H9 (cell line): ENCODE measurements around the gene DNAJC17. TPM values are rescaled to one million over a fixed set of nuclear protein-coding genes. Genes with fewer than 3 reads are reported as not detected.

ENCODE experiments used
- DNase-seq: peaks from one replicate; pipeline ENCODE4 v3.0.0-alpha.2; 2017
- H2AFZ ChIP-seq: one replicate; pipeline ENCODE4 v1.6.1; 2013; ENCODE audit warnings: mild to moderate bottlenecking, low read length, control low read depth, moderate library complexity
- H2AK5ac ChIP-seq: 2 replicates; pipeline ENCODE4 v1.6.1; 2013; ENCODE audit warnings: low read length, control low read depth, mixed read lengths; ENCODE audit not compliant: insufficient read length
- H2BK120ac ChIP-seq: one replicate; pipeline ENCODE4 v1.6.1; 2013; ENCODE audit warnings: low read depth, mild to moderate bottlenecking, low read length, control low read depth, inconsistent platforms; ENCODE audit not compliant: poor library complexity, severe bottlenecking
- H2BK12ac ChIP-seq: 2 replicates; pipeline ENCODE4 v1.6.1; 2013; ENCODE audit warnings: low read length, control low read depth, mixed read lengths, low read depth; ENCODE audit not compliant: insufficient read length
- H2BK15ac ChIP-seq: 2 replicates; pipeline ENCODE4 v1.6.1; 2013; ENCODE audit warnings: low read depth, low read length, control low read depth
- H2BK20ac ChIP-seq: one replicate; pipeline ENCODE4 v1.6.1; 2013; ENCODE audit warnings: low read depth, mild to moderate bottlenecking, low read length, control low read depth, inconsistent platforms; ENCODE audit not compliant: poor library complexity, severe bottlenecking
- H2BK5ac ChIP-seq: 2 replicates; pipeline ENCODE4 v1.6.1; 2013; ENCODE audit warnings: low read length, control low read depth, mixed read lengths; ENCODE audit not compliant: insufficient read length
- H3K14ac ChIP-seq: 2 replicates; pipeline ENCODE4 v1.6.1; 2013; ENCODE audit warnings: low read length, control low read depth; ENCODE audit not compliant: insufficient read depth
- H3K18ac ChIP-seq: 2 replicates; pipeline ENCODE4 v1.6.1; 2013; ENCODE audit warnings: low read depth, mild to moderate bottlenecking, mixed read lengths, low read length, control low read depth; ENCODE audit not compliant: insufficient read length
- H3K23ac ChIP-seq: 2 replicates; pipeline ENCODE4 v1.6.1; 2013; ENCODE audit warnings: low read length, control low read depth, mixed read lengths, low read depth; ENCODE audit not compliant: insufficient read length
- H3K23me2 ChIP-seq: 2 replicates; pipeline ENCODE4 v1.6.1; 2013; ENCODE audit warnings: low read depth, mild to moderate bottlenecking, mixed read lengths, low read length, control low read depth; ENCODE audit not compliant: insufficient read length, poor library complexity, severe bottlenecking
- H3K27ac ChIP-seq: 2 replicates; pipeline ENCODE4 v1.5.1; 2013; ENCODE audit warnings: low read length, control low read depth, mixed read lengths, low read depth; ENCODE audit not compliant: insufficient read length
- H3K27me3 ChIP-seq: 2 replicates; pipeline ENCODE4 v1.6.1; 2013; ENCODE audit warnings: low read length, control low read depth, inconsistent platforms; ENCODE audit not compliant: insufficient read depth
- H3K4ac ChIP-seq: 2 replicates; pipeline ENCODE4 v1.6.1; 2013; ENCODE audit warnings: low read depth, mild to moderate bottlenecking, control low read depth, inconsistent platforms, low read length, moderate library complexity
- H3K4me1 ChIP-seq: 2 replicates; pipeline ENCODE4 v1.6.1; 2013; ENCODE audit warnings: low read length, control low read depth, inconsistent platforms; ENCODE audit not compliant: insufficient read depth
- H3K4me2 ChIP-seq: 2 replicates; pipeline ENCODE4 v1.6.1; 2013; ENCODE audit warnings: low read length, control low read depth, mixed read lengths; ENCODE audit not compliant: insufficient read length, insufficient read depth
- H3K56ac ChIP-seq: 2 replicates; pipeline ENCODE4 v1.6.1; 2013; ENCODE audit warnings: low read depth, mild to moderate bottlenecking, mixed read lengths, low read length, control low read depth; ENCODE audit not compliant: insufficient read length
- H3K79me1 ChIP-seq: 2 replicates; pipeline ENCODE4 v1.6.1; 2013; ENCODE audit warnings: low read depth, mild to moderate bottlenecking, moderate library complexity, low read length, control low read depth, inconsistent platforms; ENCODE audit not compliant: insufficient read depth, poor library complexity, severe bottlenecking
- H3K79me2 ChIP-seq: 2 replicates; pipeline ENCODE4 v1.6.1; 2013; ENCODE audit warnings: low read length, control low read depth, inconsistent platforms; ENCODE audit not compliant: insufficient read depth
- H3K9ac ChIP-seq: 2 replicates; pipeline ENCODE4 v1.6.1; 2013; ENCODE audit warnings: low read length, control low read depth, mixed read lengths; ENCODE audit not compliant: insufficient read length; ENCODE audit errors: extremely low read depth
- H3K9me3 ChIP-seq: one replicate; pipeline ENCODE4 v1.6.1; 2013; ENCODE audit warnings: low read depth, low read length, inconsistent platforms; ENCODE audit not compliant: control insufficient read depth
- H3T11ph ChIP-seq: one replicate; pipeline ENCODE4 v1.6.1; 2013; ENCODE audit warnings: mild to moderate bottlenecking, low read length, control low read depth, inconsistent platforms
- H4K20me1 ChIP-seq: one replicate; pipeline ENCODE4 v1.6.1; 2013; ENCODE audit not compliant: control insufficient read depth, insufficient read length, insufficient read depth
- H4K5ac ChIP-seq: 2 replicates; pipeline ENCODE4 v1.6.1; 2013; ENCODE audit warnings: low read depth, mild to moderate bottlenecking, mixed read lengths, low read length, control low read depth; ENCODE audit not compliant: insufficient read length
- H4K8ac ChIP-seq: replicated peaks from 2 replicates; pipeline ENCODE4 v1.6.1; 2013; ENCODE audit warnings: low read length, control low read depth, mixed read lengths, low read depth; ENCODE audit not compliant: insufficient read length
- H4K91ac ChIP-seq: 2 replicates; pipeline ENCODE4 v1.6.1; 2013; ENCODE audit warnings: low read depth, mild to moderate bottlenecking, moderate library complexity, mixed read lengths, low read length, control low read depth; ENCODE audit not compliant: insufficient read length
- H3K27ac Mint-ChIP-seq, 3 experiments: 2 replicates in 2 of 3; 3 replicates in 1 of 3; pipeline ENCODE4 v1.8.0; 2020 to 2021; ENCODE audit warnings: mixed read lengths in 3 of 3, mild to moderate bottlenecking in 1 of 3, moderate library complexity in 1 of 3
- H3K27me3 Mint-ChIP-seq: 2 replicates; pipeline ENCODE4 v1.8.0; 2021; ENCODE audit warnings: low read depth, mild to moderate bottlenecking, moderate library complexity, mixed read lengths
- H3K36me3 Mint-ChIP-seq, 3 experiments: 2 replicates in 2 of 3; 3 replicates in 1 of 3; pipeline ENCODE4 v1.8.0; 2020 to 2021; ENCODE audit warnings: low read depth in 3 of 3, mixed read lengths in 3 of 3; ENCODE audit not compliant: insufficient read depth in 1 of 3
- H3K4me1 Mint-ChIP-seq, 2 experiments: 2 replicates each; pipeline ENCODE4 v1.8.0; 2020; ENCODE audit warnings: mixed read lengths in 2 of 2
- H3K4me3 Mint-ChIP-seq, 2 experiments: 2 replicates in 1 of 2; 3 replicates in 1 of 2; pipeline ENCODE4 v1.8.0; 2020 to 2021; ENCODE audit warnings: mild to moderate bottlenecking in 2 of 2, mixed read lengths in 2 of 2, moderate library complexity in 1 of 2
- H3K9me3 Mint-ChIP-seq, 2 experiments: 2 replicates in 1 of 2; 3 replicates in 1 of 2; pipeline ENCODE4 v1.8.0; 2020; ENCODE audit warnings: mild to moderate bottlenecking in 2 of 2, mixed read lengths in 2 of 2, moderate library complexity in 1 of 2
- CTCF ChIP-seq: fragments of 200-600 bp; sonication (generic); conservative IDR thresholded peaks from 3 replicates; pipeline ENCODE4 v1.8.0; 2021; ENCODE audit warnings: antibody characterized with exemption, mild to moderate bottlenecking
- whole genome bisulfite sequencing: extraction: QIAGEN DNeasy Blood & Tissue Kit; methylation state at CpG from one replicate; pipeline ENCODE4 v1.1.7; 2013; ENCODE audit warnings: missing lambda C conversion rate, low lambda C conversion rate, mixed read lengths; ENCODE audit not compliant: insufficient read length; ENCODE audit errors: extremely low coverage; 5-methylcytosine and 5-hydroxymethylcytosine counted together
- total RNA-seq: library from RNA; stranded (reverse); gene quantifications from 2 replicates; pipeline ENCODE4 v1.2.1, GENCODE V29; 2021

Gene DNAJC17
- total RNA-seq, 1 experiment from 2014 or later: 38.3 TPM

GRCh38 chr15:40771242-40771641, 36.0 kb downstream of the DNAJC17 start:
- Histone ChIP-seq H4K8ac (no peak overlapping the region), H3K79me1 (no peaks in the 10 kb centered on the region), H3K4me2 (no peak overlapping the region), H4K91ac (no peak overlapping the region), H3K79me2 (no peaks in the 10 kb centered on the region), H3K23ac (no peak overlapping the region), H2BK120ac (no peak overlapping the region), H3K23me2 (no peaks in the 10 kb centered on the region), H2BK20ac (no peak overlapping the region), H4K5ac (no peak overlapping the region), H2BK5ac (no peak overlapping the region), H2BK12ac (no peak overlapping the region), H3K9ac (no peak overlapping the region), H3K4me1 (peaks cover under 1% of the 10 kb centered on the region; the same call in 1 of the 2 replicates), H3K4ac (no peak overlapping the region), H2AFZ (no peak overlapping the region), H4K20me1 (no peaks in the 10 kb centered on the region), H3K27me3 (no peaks in the 10 kb centered on the region), H2AK5ac (no peak overlapping the region), H2BK15ac (no peak overlapping the region), H3K56ac (no peak overlapping the region), H3K14ac (no peak overlapping the region), H3T11ph (no peak overlapping the region), H3K9me3 (no peaks in the 10 kb centered on the region), H3K27ac (no peak overlapping the region), H3K18ac (no peak overlapping the region)
- TF ChIP-seq CTCF: no peak
- Mint-ChIP-seq H3K27me3 (no peaks in the 10 kb centered on the region; the same call in 1 of the 2 replicates), H3K4me1 (peaks cover 10 to 11% of the 10 kb centered on the region in 2 experiments), H3K27ac (peak overlapping the region in 1 of 3 experiments; percentile 87; a peak in 1 of 7 replicates), H3K36me3 (peaks cover 7 to 40% (median 19%) of the 10 kb centered on the region in 3 experiments; a peak in 6 of 7 replicates), H3K9me3 (no peaks in the 10 kb centered on the region), H3K4me3 (no peak overlapping the region)
- DNase-seq: no peak
- no CpG with 5 or more reads among the region's 5 CpGs for WGBS
